ENCODE data around the gene SMAD4.
"Not testable (repeated sequence)": the region's sequence is repeated elsewhere in the genome, so short reads cannot be mapped to it uniquely, and the experiment has no call there.

SMAD4 gene

DNA sequence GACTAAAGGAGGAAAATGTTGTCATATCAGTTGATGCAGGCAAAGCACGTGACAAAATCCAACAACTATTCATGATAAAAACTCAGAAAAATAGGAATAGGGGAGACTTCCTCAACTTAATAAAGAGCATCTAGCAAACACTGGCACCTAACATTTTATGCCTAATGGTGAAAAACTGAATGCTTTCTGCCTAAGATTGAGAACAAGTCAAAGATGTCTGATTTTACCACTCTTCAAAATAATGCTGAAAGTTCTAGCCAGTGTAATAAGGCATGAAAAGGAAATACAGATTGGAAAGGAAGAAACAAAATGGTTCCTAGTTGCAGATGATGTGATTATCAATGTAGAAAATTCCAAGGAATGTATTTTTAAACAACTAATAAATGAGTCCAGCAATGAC, 58.4 kb downstream of the SMAD4 start:
- TF ChIP-seq, protein P1, sequence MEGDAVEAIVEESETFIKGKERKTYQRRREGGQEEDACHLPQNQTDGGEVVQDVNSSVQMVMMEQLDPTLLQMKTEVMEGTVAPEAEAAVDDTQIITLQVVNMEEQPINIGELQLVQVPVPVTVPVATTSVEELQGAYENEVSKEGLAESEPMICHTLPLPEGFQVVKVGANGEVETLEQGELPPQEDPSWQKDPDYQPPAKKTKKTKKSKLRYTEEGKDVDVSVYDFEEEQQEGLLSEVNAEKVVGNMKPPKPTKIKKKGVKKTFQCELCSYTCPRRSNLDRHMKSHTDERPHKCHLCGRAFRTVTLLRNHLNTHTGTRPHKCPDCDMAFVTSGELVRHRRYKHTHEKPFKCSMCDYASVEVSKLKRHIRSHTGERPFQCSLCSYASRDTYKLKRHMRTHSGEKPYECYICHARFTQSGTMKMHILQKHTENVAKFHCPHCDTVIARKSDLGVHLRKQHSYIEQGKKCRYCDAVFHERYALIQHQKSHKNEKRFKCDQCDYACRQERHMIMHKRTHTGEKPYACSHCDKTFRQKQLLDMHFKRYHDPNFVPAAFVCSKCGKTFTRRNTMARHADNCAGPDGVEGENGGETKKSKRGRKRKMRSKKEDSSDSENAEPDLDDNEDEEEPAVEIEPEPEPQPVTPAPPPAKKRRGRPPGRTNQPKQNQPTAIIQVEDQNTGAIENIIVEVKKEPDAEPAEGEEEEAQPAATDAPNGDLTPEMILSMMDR (IDR thresholded peaks at IDR 0.05; ENCODE audit: borderline replicate concordance, control extremely low read depth, extremely low read depth, insufficient read depth, missing control alignments), result no peak
- in situ Hi-C loops (cut with MboI; ENCODE audit: low sequenced_read_pairs, unreplicated experiment), result no loop called here

DNA sequence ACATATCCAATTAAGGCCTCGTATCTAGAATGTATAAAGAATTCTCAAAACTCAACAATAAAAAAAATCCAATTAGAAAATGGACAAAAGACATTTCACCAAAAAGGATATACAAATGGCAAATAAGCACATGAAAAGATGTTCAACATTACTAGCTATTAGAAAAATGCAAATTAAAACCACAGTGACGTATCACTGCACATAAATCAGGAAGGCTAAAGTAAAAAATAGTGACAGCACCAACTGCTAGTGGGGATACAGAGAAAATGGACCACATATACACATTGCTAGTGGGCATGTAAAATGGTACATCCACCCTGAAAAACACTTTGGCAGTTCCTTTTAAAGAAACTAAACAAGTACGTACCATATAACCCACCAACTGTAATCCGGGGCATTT, 59.7 kb downstream of the SMAD4 start:
- TF ChIP-seq, protein P1 (IDR thresholded peaks at IDR 0.05; ENCODE audit: borderline replicate concordance, control extremely low read depth, extremely low read depth, insufficient read depth, missing control alignments), result no peak
- in situ Hi-C loops (cut with MboI; ENCODE audit: low sequenced_read_pairs, unreplicated experiment), result no loop called here
- no peak for DNase-seq (ENCODE audit: low spot score)

More for the DNA sequence above, 58.4 kb downstream of the SMAD4 start:
- no peak for DNase-seq (ENCODE audit: low spot score)

DNA sequence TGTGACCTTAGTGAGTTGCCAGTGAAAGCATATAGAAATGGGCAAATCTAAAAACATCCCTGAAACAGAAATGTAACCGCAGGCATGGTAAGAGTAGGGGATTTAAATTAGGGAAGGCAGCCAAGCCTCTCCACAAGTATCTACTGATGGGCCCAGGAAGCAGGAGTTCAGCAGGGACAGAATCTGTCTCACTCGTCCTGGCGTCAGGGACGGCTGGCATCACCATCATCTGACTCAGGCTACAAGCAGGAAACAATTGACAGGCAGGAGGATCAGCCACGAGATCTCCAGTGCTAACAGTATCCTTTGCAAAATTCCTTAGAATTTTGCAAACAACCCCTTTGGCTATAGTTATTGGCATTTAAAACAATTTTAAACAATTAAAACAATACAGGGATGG, 61.3 kb downstream of the SMAD4 start:
- in situ Hi-C loops (cut with MboI; ENCODE audit: low sequenced_read_pairs, unreplicated experiment), result no loop called here
- DNase-seq (ENCODE audit: low spot score), result no peak
- TF ChIP-seq, protein P1 (IDR thresholded peaks at IDR 0.05; ENCODE audit: borderline replicate concordance, control extremely low read depth, extremely low read depth, insufficient read depth, missing control alignments), result no peak

DNA sequence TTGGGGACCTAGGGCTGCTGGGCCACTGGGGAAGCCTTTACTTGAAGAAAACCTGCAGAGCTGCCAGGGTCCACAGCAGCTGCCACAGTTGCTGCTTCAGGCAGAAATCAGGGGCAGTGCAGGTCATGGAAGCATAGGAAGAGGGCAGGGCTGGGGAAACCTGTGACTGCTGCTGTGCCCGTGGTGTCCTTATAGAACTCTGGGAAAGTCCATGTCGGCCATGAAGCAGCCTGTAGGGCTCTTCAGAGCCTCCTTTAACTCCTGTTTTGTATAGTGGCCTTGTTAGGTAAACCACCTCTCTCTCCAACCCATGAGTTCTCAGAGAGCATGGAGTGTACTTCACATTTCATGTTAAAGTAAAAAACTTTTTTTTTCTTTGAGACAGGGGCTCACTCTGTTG, 62.1 kb downstream of the SMAD4 start:
- no peak for DNase-seq (ENCODE audit: low spot score)
- TF ChIP-seq, protein P1 (IDR thresholded peaks at IDR 0.05; ENCODE audit: borderline replicate concordance, control extremely low read depth, extremely low read depth, insufficient read depth, missing control alignments), result no peak
- in situ Hi-C loops (cut with MboI; ENCODE audit: low sequenced_read_pairs, unreplicated experiment), result no loop called here

DNA sequence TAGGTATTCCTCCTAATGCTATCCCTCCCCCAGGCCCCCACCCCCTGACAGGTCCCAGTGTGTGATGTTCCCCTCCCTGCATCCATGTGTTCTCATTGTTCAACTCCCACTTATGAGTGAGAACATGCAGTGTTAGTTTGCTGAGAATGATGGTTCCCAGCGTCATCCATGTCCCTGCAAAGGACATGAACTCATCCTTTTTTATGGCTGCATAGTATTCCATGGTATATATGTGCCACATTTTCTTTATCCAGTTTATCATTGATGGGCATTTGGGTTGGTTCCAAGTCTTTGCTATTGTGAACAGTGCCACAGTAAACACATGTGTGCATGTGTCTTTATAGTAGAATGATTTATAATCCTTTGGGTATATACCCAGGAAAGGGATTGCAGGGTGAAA, 63.0 kb downstream of the SMAD4 start:
- DNase-seq (ENCODE audit: low spot score); in situ Hi-C loops (cut with MboI; ENCODE audit: low sequenced_read_pairs, unreplicated experiment): not testable (repeated sequence)

DNA sequence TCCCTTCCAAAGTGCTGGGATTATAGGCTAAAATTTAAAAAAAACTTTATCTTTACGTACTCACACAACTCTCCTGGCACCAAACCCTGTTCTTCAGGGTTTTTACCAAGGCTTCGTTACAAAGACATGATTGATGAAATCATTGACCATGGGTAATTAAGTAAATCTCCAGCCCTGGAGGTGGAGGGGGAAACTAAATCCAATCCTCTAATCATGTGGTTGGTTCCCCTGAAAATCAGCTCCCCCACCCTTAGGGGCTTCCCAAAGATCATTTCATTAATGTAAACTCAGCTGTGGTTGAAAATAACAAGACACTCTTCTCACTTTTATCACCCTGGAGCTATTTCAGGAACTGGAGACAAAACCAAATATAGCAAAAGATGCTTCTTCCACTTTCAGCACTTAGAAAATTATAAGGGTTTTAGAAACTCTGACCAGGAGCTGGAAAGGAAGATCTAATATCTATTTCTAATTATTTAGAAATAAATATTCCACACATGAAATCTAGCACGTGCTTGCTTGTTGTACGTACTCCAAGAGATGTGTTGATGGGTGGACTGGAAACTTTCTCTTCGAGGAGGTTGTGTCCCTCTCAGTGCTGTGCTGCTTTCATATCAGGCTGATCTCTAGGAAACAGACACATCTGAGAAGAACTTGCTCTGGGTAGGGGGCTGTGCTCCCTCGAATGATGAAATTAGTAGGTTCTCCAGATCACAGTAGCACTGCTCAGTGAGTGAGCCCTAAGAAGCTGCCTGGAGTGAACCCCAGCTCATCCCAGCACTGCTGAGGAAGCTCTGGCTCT, 67.2 kb downstream of the SMAD4 start:
- no peak for DNase-seq (ENCODE audit: low spot score)
- TF ChIP-seq, protein P1 (IDR thresholded peaks at IDR 0.05; ENCODE audit: borderline replicate concordance, control extremely low read depth, extremely low read depth, insufficient read depth, missing control alignments), result no peak
- in situ Hi-C loops (cut with MboI; ENCODE audit: low sequenced_read_pairs, unreplicated experiment), result no loop called here

DNA sequence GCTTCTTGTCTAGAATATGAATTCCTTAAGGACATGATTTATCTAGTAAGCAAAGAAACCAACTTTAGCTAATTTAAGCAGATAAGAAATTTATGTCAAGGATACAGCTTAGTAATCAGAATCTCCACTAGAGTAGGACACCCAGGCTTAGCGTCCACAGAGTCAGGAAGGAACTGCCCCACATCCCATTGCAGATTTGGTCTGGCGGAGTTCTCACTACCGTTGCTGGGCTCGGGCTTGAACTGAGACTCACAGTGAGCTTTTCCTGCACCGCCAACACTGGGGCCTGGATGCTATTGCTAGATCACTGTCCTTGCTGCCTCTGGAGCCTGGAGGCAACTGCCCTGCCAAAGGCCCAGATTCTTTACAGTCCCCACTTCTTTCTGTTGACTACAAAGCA, 68.1 kb downstream of the SMAD4 start:
- DNase-seq (ENCODE audit: low spot score), result no peak
- TF ChIP-seq, protein P1 (IDR thresholded peaks at IDR 0.05; ENCODE audit: borderline replicate concordance, control extremely low read depth, extremely low read depth, insufficient read depth, missing control alignments), result no peak
- in situ Hi-C loops (cut with MboI; ENCODE audit: low sequenced_read_pairs, unreplicated experiment), result no loop called here
